GM18907 (cell line): Measurements from ENCODE around the gene IKZF1.
A peak's percentile ranks its signal among the peaks of the same experiment; 100 is the strongest.

Experiments used
- ATAC-seq: cut with Tn5 transposase; IDR thresholded peaks from one replicate; pipeline ENCODE4 v1.9.1; 2021; ENCODE audit warnings: mild to moderate bottlenecking, moderate library complexity; ENCODE audit not compliant: unreplicated experiment

Gene IKZF1

DNA sequence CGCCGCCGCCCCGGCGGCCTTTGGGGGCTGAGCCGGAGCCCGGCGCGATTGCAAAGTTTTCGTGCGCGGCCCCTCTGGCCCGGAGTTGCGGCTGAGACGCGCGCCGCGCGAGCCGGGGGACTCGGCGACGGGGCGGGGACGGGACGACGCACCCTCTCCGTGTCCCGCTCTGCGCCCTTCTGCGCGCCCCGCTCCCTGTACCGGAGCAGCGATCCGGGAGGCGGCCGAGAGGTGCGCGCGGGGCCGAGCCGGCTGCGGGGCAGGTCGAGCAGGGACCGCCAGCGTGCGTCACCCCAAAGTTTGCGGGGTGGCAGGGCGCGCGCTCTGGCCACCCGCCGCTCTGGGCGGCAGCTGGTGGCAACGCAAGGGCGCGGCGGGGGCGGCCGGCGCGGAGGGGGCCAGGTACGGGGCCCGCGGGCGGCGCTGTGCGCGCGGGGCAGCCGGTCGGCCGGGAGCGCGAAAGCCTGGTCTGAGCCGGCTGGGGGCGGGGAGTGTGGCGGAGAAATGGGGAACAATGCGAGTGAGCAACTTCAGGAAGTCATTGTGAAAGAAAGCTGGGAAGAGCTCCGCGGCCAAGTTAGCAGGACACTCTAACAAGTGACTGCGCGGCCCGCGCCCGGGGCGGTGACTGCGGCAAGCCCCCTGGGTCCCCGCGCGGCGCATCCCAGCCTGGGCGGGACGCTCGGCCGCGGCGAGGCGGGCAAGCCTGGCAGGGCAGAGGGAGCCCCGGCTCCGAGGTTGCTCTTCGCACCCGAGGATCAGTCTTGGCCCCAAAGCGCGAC is at the start of gene IKZF1:
TSS of gene IKZF1 (plus strand) at position 588 of the 782 bp plus-strand sequence. CDS start 14,346 bp downstream, outside the sequence.
- ATAC-seq = peak; percentile 34

DNA sequence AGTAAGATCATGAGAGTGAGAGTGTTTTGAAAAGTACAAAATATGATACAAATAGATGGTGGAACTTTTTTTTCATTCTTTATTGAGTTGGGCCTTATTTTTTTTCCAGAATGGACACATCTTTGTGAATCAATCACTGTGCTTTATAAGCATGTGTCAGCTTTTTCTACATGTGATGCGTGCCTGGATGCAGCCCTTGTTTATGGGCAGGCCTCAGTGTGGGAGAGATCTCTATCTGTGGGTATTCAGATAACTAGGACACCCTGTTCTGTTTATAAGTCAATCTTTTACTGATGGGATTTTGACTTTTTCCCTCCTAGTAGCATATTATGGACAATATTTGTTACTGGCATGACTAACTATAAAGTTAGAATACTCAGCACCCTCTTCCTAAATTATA is 42.9 kb upstream of the IKZF1 start:
- ATAC-seq = no peak

DNA sequence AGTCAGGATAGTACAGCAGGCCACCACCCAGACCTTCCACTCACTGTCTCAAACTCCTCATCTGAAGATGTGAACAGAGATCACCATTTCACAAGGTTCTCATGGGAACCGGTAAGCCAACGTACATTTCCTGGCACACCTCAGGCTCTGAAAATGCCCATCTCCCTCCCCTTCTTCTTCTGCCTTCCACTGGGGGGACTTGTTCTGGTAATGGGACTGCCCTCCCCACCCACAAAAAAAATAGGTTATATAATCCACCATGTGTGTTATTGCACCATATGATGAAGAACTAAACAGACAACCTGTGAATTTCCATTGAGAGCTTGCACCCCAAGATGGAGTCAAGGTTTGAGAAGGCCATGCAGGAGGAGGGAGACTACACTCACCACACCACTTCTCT is 42.1 kb upstream of the IKZF1 start:
- ATAC-seq = peak; percentile 17

DNA sequence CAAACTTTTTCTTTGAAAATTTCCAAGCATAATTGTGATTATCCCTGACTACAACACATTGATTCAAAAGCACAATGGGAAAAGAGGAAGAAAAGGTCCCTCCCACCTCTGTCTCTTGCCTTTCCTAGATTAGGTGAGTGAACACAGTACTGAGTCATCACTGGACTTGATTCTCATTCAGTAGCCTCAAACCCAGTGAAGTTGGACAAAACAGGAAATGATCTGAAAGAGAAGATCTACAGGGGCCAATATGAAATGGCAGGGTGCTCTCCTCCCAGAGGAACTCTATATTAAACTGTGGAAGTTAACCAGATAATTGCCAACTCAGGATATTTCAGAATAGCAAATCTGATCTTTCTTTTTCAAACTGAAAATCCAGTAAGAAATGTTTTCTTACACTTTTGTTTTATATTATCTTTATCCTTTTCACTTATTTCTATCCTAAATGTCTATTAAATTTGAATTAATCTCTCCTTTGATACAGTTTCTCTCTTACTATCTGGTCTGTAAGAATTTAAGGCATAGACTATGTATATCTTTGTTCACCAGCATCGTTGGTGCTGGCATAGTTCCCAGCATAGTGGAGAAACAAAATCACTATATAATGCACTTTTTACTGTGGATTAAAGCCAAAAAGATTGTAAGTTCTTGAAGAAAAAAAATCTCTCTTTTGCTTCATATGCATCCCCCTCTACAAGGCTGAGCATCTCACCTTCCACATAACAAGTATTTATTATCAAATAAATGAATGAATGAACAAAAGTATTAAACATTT is 41.4 kb upstream of the IKZF1 start:
- ATAC-seq = peak; percentile 72

DNA sequence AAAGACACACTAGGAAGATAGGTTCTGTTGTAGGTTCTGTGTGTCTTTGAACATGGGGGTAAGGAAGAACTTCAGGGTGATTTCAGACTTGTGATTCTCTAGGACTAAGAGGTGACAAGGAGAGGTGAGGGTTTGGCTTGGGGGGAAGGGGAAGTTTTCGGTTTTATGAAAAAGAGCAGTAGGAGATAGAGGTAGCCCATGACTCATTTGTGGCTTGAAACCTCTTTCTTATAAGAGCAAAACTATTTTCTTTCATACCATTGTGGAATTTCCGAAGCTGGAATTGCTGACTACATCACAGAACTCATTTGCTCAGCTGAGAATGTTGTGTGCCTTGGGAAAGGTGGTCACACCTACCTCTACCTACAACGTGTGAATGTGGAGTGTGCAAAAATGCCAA is 39.6 kb upstream of the IKZF1 start:
- ATAC-seq = no peak

DNA sequence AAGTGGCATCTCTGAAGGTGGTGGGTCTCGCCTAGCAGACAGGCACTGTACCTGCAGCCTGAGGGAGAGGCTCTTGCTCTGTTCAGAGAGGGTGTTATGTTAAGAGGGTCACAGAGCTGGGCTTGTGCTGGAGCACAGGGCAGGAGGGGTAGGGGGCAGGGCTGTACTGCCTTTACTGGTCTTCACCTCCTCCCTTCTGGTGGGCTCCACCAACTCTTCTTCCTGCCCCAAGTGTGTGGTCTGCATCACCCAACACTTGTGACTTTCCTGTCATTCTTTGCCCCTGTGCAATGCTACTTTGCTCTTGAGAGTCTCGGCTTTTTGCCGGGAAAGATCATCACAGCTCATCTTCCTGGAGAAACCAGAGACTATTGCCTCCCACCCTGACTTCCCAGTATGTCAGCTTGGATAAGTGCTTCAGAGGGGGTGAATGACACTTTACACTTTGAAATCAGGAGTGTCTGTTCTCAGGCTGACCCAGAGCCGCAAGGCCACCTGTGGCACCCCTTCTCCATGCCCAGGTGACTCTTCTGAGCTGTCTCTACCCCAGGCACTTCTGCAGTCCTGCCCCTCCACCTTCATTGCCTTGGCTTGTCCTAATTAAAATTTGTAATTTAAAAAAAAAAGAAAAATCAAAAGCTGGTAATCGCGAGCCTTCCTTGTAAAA is 38.4 kb upstream of the IKZF1 start:
- ATAC-seq = no peak

DNA sequence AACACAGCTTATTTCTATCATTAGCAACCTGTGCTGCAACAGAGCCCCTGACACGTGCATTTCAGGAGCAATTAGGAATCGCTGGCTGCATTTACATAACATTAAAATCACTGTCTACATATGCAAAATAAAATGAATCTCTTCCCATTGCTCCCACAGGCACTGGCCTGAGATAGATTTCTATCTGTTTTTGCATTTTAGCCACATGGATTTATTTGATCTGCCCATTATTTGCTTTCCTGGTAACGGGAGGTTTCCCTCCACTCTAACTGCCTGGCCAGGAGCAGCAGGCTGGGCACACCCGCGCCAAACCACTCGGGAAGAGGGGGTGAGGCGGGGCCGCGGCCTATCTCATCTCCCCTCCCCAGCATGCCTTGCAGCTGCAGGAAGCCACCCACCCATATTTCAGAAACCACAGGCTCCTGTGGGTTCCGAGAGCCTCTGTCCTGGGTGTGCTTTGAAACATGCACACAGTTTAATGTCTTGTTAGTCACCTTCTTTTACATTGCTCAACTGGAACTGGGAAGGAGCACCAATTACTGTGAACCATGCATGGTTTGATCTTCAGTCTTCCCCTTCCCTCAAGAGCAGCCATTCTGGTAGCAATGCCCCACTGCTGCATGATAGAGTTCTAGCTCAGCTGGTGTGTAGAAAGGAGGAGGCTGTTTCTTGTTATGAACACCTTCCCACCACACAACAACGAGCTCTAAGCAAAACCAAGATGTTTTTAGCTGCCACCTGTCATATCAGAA is 37.7 kb upstream of the IKZF1 start:
- ATAC-seq = peak; percentile 52

DNA sequence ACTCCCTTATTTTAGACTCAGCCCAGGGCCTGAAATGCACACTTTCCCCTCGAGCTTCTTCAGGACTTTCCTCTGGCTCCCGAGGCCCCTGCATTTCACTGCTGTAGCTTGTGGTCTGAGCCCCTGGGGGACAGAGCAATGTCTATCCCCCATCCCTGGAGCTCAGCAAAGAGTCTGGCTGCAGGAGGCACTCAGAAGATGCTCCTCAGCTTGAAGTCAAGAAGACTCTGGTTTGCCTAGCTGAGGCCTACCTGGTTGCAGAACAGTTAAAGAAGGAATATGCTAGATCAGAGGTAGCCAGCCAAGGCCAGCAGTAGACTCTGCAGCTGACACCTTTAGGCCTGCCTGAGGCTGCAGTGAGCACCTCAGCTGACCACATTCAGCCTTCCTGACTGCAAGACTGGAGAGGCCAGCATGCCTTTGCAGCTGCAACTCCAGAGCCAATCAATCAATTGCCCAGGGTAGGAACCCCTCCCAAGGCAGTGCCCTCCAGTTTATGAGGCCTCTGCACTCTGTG is 36.9 kb upstream of the IKZF1 start:
- ATAC-seq = no peak

DNA sequence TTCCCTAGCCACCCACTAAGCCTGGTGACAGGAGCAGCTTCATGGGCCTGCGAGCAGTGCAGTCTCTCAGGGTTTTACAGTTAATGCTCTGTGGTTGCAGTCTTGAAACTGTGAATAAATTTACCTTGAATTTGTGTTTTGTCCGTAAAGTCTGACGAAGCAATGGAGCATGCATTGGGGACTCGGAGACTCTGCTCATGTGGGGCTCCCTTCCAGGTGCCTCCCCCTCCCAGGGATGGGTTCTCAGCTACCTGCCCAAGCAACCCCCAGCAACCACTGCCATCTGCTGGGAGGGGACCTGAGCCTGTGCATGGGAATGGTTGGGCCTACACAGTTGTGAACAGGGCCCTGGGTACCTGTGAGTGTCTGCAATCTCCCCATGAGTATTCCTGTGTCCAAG is 36.3 kb upstream of the IKZF1 start:
- ATAC-seq = peak; percentile 21

DNA sequence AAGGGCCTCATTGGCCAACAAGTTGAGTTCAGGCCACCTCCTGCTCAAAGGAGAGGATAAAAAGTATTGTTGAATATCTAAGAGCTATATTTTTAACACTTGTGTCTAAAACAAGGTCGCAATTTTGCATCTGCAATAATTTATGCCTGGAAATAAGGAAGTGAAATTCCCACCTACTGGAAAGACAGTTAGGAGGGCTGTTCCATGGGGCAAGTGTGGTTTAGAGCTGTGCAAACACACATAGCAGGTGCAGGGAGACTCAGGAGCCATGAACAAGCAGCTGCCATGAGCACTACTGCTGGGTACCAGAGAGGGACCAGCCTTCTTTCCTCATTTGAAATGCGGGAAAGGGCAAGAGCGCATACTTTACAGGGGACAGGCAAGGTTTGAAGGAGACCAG is 35.5 kb upstream of the IKZF1 start:
- no peak for ATAC-seq

DNA sequence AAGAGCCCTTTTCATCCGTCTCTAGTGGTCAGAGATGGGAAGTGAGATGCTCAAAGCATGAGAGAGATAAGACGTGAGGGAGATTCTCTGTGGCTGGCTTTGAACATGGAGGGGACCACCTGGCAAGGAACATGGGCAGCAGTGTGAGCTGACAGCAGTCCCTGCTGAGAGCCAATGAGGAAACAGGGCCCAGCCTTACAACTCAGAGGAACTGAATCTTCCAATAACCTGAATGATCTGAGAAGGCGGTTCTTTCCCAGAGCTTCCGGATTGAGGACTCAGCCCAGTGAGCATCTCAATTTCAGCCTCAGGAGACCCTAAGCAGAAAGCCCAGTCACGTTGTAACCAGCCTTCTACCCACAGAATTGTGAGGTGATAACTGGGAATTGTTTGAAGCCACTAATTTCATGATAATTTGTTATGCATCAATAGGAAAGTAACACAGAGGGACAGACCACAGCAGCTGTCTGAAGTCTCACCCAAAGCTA is 33.9 kb upstream of the IKZF1 start:
- peak; percentile 32 for ATAC-seq

DNA sequence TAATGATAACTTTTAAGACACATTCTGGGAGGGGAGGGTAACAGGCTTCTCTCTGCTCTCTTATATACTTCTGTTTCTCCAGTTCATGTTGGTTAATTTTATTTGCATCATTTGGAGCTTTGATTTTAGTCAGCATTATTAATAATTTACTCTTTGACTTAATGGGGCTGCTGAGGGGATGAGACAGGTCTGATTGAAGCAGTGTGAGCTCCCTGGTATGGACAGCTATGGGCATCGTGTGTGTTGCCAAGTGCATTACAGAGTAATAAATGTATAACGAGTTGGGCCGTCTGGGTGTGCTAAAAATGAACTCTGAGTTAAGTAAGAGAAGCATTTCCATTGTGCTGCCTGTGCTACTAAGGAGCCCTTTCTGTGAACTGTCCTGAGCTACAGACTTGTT is 31.7 kb upstream of the IKZF1 start:
- peak; percentile 66 for ATAC-seq

DNA sequence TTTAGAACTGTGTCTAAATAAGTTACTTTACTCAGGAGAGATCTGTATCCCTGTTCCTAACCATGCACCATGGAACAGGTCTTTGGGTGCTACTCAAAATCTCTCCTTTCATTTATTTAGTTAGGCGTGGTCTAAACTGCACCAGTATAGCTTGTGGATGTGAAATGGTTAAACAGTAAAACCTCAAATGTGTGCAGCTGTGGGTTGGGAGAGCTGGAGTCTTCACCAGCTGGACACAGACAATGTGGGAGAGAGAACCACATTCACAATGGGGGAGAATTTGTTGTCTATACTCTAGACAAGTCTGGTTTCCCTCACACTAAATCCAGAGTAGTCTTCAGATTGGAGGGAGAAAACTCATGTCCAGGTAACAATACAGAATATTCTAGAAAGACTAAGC is 31.2 kb upstream of the IKZF1 start:
- ATAC-seq = peak; percentile 8

DNA sequence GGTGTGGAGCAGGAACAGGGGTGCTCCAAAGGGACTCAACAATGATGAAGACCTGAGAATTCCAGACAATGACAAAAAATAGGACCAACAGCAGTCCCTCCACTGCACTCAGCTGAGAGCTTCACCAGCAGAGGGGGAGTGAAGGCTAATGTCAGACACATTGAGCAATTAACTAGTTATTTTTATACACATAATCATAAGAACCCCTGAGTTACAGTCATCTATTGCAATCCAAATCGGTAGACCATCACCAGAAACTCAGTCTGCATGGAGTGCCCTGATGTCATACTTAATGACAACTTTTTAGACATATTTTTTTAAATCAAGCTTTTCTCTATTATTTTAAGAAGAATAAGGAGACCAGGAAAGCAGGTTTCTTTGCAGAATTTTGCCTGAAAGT is 30.6 kb upstream of the IKZF1 start:
- no peak for ATAC-seq

DNA sequence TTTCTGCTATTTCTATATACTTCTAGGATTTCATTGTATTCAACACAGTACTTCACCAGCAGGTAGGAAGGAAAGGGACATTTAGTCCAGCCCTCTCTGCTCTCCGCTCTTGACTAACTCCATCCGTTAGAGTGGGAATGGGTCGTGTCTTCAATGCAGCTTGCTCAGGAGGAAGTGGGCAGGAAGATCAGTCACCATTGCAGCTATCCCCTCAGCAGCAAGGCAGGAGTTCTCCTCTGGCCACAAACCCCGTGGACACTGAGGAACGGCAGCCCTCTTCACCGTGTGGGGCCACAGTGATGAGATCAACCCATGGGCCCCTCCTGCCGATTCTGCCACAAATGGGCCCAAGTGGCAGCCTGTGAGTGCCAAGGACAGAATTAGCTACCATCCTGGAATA is 30.2 kb upstream of the IKZF1 start:
- ATAC-seq = no peak

DNA sequence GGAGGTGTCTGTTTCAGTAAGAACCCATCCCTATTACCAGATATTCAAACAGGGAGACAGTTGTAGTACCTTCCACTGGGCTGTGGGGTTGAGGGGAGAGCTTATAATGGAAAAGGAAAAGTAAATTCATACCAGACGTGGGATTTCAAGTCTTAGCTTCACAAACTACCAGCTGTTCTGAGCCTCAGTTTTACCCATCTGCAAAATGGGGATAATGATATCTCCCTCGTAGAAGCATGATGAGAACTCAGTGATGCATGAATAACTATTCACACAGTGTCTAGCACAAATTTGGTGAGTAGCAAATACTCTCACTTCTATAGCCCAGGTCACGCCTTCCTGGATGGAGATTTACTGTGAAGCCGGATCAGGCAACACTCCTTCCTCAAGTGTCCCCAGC is 29.1 kb upstream of the IKZF1 start:
- no peak for ATAC-seq

DNA sequence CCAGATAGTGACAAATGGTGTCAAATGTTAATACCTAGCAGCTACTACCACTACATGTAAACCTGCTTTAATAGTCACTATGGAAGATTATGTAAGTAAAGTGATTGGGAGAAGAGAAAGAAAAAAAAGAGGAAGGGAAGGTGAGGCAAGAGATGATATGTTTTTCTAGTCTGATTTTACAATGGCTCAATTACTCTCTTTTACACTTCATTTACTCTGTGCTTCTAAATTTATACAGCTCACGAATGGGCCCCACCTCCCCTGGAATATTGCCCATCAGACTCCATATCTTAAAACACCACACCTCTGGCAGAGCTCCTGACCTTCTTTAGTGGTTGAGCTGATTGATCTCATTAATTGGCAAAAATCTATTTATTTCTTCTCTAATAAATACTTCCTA is 28.0 kb upstream of the IKZF1 start:
- ATAC-seq = no peak

DNA sequence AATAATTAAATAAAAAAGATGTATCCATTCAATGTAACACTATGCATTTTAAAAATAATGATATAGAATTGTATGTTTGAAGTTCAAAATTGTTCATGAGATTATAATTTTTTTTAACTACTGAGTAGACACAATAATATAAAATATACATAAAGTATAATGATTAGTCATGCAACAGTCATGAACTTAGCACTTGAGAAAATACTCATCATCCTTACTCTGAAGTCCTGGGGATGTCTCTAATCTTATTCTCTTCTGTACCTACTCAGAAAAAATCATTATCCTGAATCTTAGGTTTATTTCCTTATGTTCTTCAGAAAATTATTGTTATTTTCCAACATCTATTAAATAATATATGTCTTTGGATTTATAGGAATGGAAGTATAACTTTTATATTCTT is 26.4 kb upstream of the IKZF1 start:
- ATAC-seq = no peak

DNA sequence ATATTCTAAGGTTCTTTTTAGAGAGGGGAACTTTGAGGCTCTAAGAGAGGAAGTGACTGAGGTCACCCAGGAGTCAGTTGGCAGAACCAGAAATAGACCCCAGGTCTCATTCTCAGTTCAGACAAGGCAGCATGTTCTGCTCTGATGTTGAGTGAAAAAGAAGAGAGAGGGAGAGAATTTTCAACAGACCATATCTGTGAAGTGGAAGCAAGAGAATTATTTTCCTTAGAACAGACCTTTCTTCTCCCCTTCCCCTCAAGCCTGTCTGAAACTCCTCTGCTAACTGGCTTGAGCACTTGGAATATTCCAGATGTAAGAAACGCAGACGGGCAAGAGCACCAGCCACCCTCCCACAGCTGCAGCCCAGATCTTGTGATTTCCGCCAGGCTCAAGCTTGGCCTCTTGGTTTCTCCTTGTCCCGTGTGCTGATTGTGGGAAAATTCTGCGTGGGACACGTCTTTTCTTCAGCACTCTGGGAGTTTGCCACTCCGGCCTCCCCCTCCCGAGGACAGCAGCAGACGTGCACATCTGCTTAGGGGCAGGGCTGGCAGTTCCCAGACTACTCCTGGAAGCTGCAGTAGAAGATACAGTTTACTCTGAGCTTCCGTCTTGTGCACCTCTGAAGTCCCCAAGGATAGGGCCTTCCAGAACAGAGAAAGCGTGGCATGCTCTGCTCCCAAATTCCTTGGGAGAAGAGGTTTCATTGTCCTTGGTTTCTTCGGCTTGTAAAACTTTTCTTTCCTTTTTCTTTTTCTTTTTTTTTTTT is 22.7 kb upstream of the IKZF1 start:
- ATAC-seq = peak; percentile 97
